NOMO-1 treated with DMSO at 0.1 percent for 48 hours (cell line): ENCODE data around the gene FBXO21.

Experiments used
- DNase-seq: peaks from one replicate; lab custom pipeline; 2025; ENCODE audit not compliant: unreplicated experiment; lab: John Stamatoyannopoulos, UW

The FBXO21 gene

GRCh38 chr12:117141097-117141898 is 49.0 kb downstream of the FBXO21 start:
- no peak for DNase-seq

GRCh38 chr12:117140397-117141096 is 49.7 kb downstream of the FBXO21 start:
- DNase-seq: no peak

DNA sequence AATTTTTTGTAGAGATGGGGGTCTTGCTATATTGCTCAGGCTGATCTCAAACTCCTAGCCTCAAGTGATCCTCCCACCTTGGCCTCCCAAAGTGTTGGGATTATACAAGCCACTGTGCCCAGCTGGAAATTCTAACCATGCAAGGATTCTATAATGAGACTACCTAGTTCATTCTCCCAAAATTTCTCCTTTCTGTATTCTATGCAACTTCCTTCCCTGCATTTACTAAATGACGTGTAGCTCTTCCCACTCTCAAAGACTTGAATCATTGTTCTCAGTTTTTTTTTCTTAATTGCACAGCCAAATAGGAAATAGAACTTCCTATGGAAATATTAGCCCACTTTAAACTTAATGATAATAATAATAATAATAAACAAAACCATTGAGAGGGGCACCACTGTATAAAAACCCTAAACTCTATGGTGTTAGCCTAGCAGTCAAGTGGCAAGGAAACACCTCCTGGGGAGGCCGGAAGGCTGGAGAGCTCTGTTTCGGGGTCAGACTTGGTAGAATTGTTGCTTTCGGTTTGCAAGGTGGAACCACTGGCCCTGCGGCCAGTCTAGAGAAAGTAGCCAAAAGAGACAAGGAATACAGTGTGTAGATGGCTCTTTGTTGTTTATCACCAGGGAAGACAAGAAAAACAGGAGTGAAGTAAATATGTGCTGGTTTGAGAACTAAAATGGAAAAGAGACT is 51.1 kb downstream of the FBXO21 start:
- no peak for DNase-seq

DNA sequence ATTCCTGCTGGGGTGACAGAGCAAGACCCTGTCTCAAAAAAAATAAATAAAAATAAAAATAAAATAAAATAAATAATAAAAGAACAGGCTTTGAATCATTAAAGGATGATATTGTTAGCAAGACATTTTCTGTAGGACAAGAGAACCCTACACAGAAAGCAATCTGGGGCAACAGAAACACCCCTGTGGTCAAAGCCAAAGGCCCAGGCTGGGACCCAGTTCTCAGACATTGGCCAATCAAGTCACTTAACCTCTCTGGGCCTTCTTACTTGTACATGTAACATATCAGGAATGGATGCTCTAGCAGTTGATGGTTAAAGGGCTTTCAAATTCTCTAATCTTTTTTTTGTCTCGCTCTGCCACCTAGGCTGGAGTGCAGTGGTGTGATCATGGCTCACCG is 55.5 kb downstream of the FBXO21 start:
- DNase-seq: no peak

- DNase-seq: peak; percentile 80
Observed at GRCh38 chr12:117134059-117134458, 56.2 kb downstream of the FBXO21 start.

- DNase-seq: no peak
Observed at GRCh38 chr12:117130801-117131200, 59.5 kb downstream of the FBXO21 start.

DNA sequence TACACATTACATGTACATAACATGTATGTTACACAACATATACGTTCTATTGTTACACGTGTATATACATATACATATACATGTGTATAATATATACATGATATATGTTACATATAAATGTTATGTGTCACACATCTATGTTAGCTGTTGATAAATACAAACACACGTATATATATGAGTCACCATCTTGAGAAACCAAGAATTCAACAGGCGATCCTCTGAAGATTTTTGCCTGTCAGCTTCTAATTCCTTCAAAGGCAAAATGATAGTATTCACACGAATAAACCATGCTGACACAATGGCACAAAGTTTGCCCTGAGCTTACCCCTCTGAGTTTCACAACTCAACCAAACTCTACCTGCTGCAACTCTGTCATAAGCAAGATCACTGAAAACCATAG is 60.9 kb downstream of the FBXO21 start:
- no peak for DNase-seq

- no peak for DNase-seq
Observed at GRCh38 chr12:117127933-117128823, 62.1 kb downstream of the FBXO21 start.

- no peak for DNase-seq
Observed at GRCh38 chr12:117126335-117126734, 63.9 kb downstream of the FBXO21 start.

- no peak for DNase-seq
Observed at GRCh38 chr12:117125767-117126166, 64.5 kb downstream of the FBXO21 start.

DNA sequence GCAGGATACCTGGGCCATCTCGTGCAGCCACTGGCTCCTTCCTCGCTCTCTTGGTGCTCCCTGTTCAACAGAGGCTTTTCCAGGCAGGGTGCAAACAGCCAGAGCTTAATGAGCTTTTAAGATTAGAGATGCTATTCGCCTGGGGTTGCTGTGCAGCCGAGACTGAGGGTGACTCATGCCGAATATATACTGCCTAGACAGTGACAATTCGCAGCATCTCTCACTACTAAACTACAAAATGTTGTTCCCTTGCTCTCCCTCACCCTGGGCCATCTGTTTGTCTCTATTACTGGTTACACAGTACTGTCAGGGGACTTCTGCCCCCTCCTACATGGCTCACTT is 65.0 kb downstream of the FBXO21 start:
- DNase-seq: no peak

GRCh38 chr12:117124421-117125271 is 65.6 kb downstream of the FBXO21 start:
- no peak for DNase-seq

GRCh38 chr12:117121441-117121840 is 68.8 kb downstream of the FBXO21 start:
- no peak for DNase-seq

DNA sequence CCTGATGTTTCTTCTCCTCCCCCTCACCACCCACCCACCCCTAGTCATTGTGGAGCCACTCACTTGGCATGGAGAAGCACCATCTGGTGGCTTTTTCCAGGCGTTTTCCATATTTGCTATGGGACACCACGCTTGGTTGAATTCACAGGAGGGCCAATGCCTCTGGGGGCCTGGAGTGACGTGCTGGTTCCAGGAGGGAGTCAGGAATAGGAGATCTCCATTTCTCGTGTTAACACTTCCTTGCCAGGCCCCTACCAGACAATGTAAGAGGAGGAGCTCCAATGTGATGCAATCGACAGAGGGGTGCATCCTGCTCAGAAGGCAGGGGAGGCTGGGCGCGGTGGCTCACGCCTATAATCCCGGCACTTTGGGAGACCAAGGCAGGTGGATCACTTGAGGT is 69.5 kb downstream of the FBXO21 start:
- no peak for DNase-seq

DNA sequence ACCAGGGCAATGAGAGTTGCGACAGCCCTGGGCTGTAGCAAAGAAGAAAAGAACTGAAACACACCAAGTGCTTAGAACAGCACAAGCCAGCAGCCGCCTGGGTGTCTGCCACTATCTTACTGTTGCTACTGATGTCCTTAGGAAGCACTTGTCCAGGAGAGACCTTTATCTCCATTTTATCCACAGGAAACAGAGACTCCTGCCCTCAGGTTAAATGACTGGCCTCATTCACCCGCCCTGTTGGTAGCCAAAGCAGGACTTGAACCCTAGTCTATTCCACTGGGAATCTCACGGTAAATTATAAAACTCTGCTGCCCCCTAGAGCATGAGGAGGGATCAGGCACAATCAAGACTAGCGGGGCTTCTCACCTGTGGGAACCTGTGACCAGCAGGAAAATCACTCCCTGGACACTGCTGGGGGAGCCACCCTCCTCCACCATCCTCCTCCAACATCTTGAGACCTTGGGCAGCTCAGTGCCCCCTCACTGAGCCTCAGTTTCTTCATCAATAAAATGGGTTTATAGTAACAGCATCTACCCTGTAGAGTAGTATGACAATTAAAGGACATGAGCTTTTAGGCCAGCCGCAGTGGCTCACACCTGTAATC is 70.6 kb downstream of the FBXO21 start:
- DNase-seq: no peak

DNA sequence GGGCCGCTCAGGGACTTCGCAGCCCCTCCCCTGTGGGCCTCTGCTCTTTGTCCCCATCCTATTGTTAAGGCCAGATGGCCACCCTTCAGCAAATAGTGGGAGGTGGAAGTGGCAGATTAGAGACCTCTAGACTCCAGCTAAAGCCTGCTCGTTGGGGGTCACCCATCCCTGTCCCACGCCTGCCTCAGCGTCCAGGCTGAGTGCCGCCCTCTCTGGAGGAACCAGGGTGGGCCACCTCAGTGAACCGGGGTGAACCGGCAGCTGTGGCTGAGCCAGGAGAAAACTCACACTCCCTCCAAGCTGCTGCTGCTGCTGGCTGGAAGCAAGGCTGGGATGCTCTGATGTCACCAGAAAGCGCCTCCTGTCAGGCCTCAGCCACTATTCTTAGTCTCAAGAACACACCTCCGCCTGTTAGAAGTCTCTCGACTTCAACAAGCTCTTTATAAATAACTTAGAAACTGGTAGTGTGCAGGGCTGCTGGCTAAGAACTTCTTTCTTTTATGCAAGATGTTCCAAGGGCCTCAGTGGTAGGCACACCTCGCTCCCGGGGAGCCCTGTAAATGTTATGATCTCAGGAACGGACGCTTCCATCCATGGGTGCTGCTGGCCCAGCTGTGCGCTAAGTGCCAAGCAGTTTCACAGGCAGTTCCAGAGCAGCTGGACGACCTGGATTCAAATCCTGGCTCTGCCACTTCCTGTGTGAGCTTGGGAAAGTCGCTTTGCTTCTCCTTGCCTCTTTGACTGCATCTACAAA is 71.3 kb downstream of the FBXO21 start:
- DNase-seq: no peak

DNA sequence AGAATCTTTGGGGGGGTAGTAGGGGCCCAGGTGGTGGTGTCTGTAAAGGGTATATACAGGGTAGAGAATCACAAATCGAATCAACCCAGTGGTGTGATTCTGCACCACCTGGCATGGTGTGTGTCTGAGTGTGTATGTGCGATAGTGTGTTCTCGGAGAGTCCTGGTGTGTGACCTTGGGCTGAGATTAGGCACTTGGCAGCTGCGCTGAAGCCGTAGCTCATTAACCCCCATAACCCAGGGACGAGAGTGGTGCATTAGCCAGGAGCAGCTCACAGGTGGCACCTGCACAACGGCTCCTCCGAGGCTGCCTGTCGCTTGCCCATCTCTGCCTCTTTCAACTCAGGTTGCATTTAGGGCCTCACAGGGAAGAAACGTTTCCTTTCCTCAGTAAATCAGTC is 75.5 kb downstream of the FBXO21 start:
- no peak for DNase-seq

DNA sequence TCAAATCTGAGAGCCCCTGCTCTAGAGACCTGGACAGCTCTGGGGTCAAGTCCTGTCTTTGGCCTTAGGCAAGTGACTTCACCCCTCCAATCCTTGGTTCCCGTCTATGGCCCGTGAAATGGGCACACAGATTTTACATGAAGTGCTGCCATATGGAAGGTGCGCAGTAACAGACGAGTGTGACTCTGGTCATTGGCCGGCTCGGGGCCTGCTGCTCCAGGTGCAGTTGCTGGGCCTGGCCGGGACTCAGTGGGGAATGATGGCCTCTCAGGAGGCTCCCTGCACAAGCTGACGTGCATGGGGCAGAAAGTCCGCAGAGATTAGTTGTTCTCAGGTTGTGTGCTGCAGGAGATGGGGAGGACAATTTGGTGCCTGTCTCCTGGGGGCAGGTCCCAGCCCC is 77.0 kb downstream of the FBXO21 start:
- no peak for DNase-seq
